Head of caudate nucleus (tissue), 42 donors: ENCODE data around the gene RICTOR.

Source experiments
- DNase-seq, 42 donors: peaks; one replicate each; pipeline versions ENCODE4 v3.0.0 to v3.0.0-alpha.2; 2020 to 2021; ENCODE audit warnings: mixed read lengths in 7 of 42
- intact Hi-C: fragments of 100-400 bp; cut with DNase I; formaldehyde crosslinking; loops from one replicate; pipeline ENCODE4 v1.15.0; 2022

RICTOR gene

GRCh38 chr5:39100301-39100850 is 26.2 kb upstream of the RICTOR start:
- DNase-seq, result no peak
- intact Hi-C loops, result no loop called here

GRCh38 chr5:39099831-39100230 is 25.6 kb upstream of the RICTOR start:
- intact Hi-C loops, result no loop called here

GRCh38 chr5:39093352-39093751 is 19.2 kb upstream of the RICTOR start:
- no peak for DNase-seq
- intact Hi-C loops, result no loop called here

More at GRCh38 chr5:39099831-39100230, 25.6 kb upstream of the RICTOR start:
- no peak for DNase-seq

GRCh38 chr5:39092581-39093351 is 18.6 kb upstream of the RICTOR start:
- intact Hi-C loops, result no loop called here
- DNase-seq, result no peak

GRCh38 chr5:39091940-39092580 is 17.9 kb upstream of the RICTOR start:
- intact Hi-C loops, result no loop called here
- DNase-seq, result no peak

- no peak for DNase-seq
- intact Hi-C loops, result no loop called here
These were observed 9.8 kb upstream of the RICTOR start for GRCh38 chr5:39083968-39084367.

- no peak for DNase-seq
- intact Hi-C loops, result no loop called here
These were observed 8.8 kb upstream of the RICTOR start for GRCh38 chr5:39082995-39083394.

- peak in 36 of 42 donors; percentile 14 to 83 (median 54) for DNase-seq
- intact Hi-C loops, result no loop called here
These were observed 6.5 kb upstream of the RICTOR start for GRCh38 chr5:39080597-39081204.

- intact Hi-C loops, result no loop called here
- DNase-seq, result no peak
These were observed 6.0 kb upstream of the RICTOR start for GRCh38 chr5:39080168-39080567.

- DNase-seq, result peak in 6 of 42 donors; percentile 11 to 59 (median 26)
- intact Hi-C loops, result no loop called here
These were observed 4.9 kb upstream of the RICTOR start for GRCh38 chr5:39079147-39079546.

GRCh38 chr5:39076757-39077728 is 2.8 kb upstream of the RICTOR start:
- no peak for DNase-seq
- intact Hi-C loops, result no loop called here

GRCh38 chr5:39076101-39076756 is 2.0 kb upstream of the RICTOR start:
- DNase-seq, result no peak
- intact Hi-C loops, result no loop called here

- intact Hi-C loops, result loop anchor here (5.0 kb wide), 1 partner anchor 81 kb away; no protein-coding TSS in a partner anchor
- no peak for DNase-seq
These were observed 507 bp downstream of the RICTOR start for GRCh38 chr5:39073767-39074016.

GRCh38 chr5:39072925-39073766 is 1.1 kb downstream of the RICTOR start:
- intact Hi-C loops, result loop anchor here (5.0 kb wide), 1 partner anchor 81 kb away; no protein-coding TSS in a partner anchor
- DNase-seq, result peak in 39 of 42 donors; percentile 13 to 77 (median 45)

GRCh38 chr5:39068099-39068498 is 6.1 kb downstream of the RICTOR start:
- intact Hi-C loops, result no loop called here

GRCh38 chr5:39064450-39064849 is 9.7 kb downstream of the RICTOR start:
- intact Hi-C loops, result no loop called here
- peak in 3 of 42 donors; percentile 4 to 32 (median 20) for DNase-seq

More at GRCh38 chr5:39068099-39068498, 6.1 kb downstream of the RICTOR start:
- DNase-seq, result no peak

GRCh38 chr5:39063037-39063436 is 11.2 kb downstream of the RICTOR start:
- no peak for DNase-seq
- intact Hi-C loops, result no loop called here

GRCh38 chr5:39062530-39062929 is 11.7 kb downstream of the RICTOR start:
- intact Hi-C loops, result no loop called here
- no peak for DNase-seq
